Measurements from ENCODE around the gene RABGAP1L. TPM values are rescaled to one million over a fixed set of nuclear protein-coding genes. Genes with fewer than 3 reads are reported as not detected.
"Not testable (repeated sequence)": the region's sequence is repeated elsewhere in the genome, so short reads cannot be mapped to it uniquely, and the experiment has no call there.

Gene RABGAP1L
- polyA plus RNA-seq, 1 donor from 2014 or later, result 88.6 TPM

DNA sequence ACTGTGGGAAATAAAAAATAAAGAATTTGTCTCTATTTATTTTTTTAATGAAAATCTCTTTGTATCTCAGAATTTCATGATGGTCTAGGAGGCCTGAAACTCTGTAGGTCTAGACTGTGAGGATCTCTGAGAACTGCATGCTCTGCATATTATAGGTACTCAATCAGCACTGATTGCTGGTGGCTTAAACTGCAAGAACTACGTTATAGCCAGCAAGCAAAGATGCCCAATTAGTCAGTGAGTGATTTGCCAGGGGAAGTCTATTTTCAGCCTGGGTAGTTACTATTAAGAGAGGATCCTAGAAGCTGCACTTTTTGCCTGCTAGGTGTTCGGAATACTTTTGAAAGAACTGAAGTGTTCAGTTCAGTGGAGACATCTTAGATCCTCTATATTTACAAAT lies 375.9 kb downstream of the RABGAP1L start:
- Mint-ChIP-seq H3K27ac (no peak overlapping the region), H3K4me1 (peaks cover 0 to 3% (median 2%) of the 10 kb centered on the region in 3 donors), H3K36me3 (peaks cover 19% of the 10 kb centered on the region), H3K27me3 (no peaks in the 10 kb centered on the region), H3K9me3 (peaks cover 9 to 30% (median 11%) of the 10 kb centered on the region in 3 donors), H3K4me3 (no peak overlapping the region)

DNA sequence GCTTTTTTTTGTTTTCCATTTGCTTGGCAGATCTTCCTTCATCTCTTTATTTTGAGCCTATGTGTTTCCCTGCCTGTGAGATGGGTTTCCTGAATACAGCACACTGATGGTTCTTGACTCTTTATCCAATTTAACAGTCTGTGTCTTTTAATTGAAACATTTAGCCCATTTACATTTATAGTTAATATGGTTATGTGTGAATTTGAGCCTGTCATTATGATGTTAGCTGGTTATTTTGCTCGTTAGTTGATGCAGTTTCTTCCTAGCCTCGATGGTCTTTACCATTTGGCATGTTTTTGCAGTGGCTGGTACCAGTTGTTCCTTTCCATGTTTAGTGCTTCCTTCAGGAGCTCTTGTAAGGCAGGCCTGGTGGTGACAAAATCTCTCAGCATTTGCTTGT lies 384.1 kb downstream of the RABGAP1L start:
- H3K4me3 Mint-ChIP-seq, H3K27me3 Mint-ChIP-seq, H3K27ac Mint-ChIP-seq, H3K4me1 Mint-ChIP-seq: not testable (repeated sequence)
- Mint-ChIP-seq H3K36me3 (peaks cover 24% of the 10 kb centered on the region), H3K9me3 (peaks cover 13 to 20% (median 13%) of the 10 kb centered on the region in 3 donors)

DNA sequence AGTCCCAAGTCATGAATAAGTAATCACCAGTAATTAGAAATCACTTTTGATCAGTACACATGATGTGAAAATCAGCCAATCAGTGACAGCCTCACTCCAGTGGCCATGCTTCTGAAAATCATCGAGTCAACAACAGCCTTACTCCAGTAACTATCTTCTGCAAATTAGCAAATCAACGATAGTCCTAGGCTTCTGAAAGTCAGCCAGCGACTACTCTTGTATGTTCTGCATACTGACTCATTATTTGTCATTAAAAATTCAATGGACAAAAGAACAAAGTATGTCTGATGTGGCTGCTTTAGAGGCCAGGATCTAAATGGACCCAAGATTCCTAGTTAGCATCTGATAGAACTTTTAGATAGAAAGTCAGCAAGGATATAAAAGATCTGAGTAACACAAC lies 391.0 kb downstream of the RABGAP1L start:
- H3K36me3 Mint-ChIP-seq, result peaks cover 7% of the 10 kb centered on the region
- H3K4me3 Mint-ChIP-seq, result no peak overlapping the region
- peaks cover 2 to 13% (median 5%) of the 10 kb centered on the region in 3 donors for H3K4me1 Mint-ChIP-seq
- H3K27me3 Mint-ChIP-seq, result no peaks in the 10 kb centered on the region
- no peak overlapping the region for H3K27ac Mint-ChIP-seq
- peaks cover 3 to 7% (median 3%) of the 10 kb centered on the region in 3 donors for H3K9me3 Mint-ChIP-seq

DNA sequence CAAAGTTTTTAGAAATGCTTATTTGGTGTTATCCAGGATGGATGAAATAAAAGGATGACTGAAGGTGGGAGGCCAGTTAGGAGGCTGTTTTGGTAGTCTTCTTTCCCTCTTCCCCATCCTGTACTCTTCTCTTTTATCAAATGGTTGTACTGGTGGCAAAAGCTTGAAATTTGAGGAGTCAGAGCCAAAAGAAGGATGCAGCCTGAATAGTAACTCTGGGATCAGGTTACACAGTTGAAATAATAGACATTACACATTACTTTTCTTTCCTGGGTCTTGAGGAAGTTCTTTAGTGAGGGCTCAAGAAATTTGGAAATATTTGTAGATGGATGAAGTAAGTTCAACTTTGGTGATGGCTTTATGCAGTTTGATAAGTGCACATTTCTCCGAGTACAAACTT lies 397.1 kb downstream of the RABGAP1L start:
- peaks cover 3 to 13% (median 5%) of the 10 kb centered on the region in 3 donors for H3K9me3 Mint-ChIP-seq
- no peak overlapping the region for H3K27ac Mint-ChIP-seq
- H3K27me3 Mint-ChIP-seq, result no peaks in the 10 kb centered on the region
- no peak overlapping the region for H3K4me3 Mint-ChIP-seq
- peaks cover 16% of the 10 kb centered on the region for H3K36me3 Mint-ChIP-seq
- H3K4me1 Mint-ChIP-seq, result peaks cover 5 to 33% (median 9%) of the 10 kb centered on the region in 3 donors

GRCh38 chr1:174568551-174568950 lies 409.2 kb downstream of the RABGAP1L start:
- no peak overlapping the region for H3K27ac Mint-ChIP-seq

GRCh38 chr1:174569240-174569639 lies 409.9 kb downstream of the RABGAP1L start:
- H3K27ac Mint-ChIP-seq, result no peak overlapping the region
- H3K27me3 Mint-ChIP-seq, result no peaks in the 10 kb centered on the region
- H3K36me3 Mint-ChIP-seq, result peaks cover 5% of the 10 kb centered on the region
- peaks cover 5 to 7% (median 6%) of the 10 kb centered on the region in 3 donors for H3K9me3 Mint-ChIP-seq
- H3K4me1 Mint-ChIP-seq, result peaks cover 0 to 6% (median 0%) of the 10 kb centered on the region in 3 donors
- H3K4me3 Mint-ChIP-seq, result no peak overlapping the region

More at GRCh38 chr1:174568551-174568950, 409.2 kb downstream of the RABGAP1L start:
- Mint-ChIP-seq H3K36me3 (peaks cover 5% of the 10 kb centered on the region), H3K9me3 (peaks cover 5 to 7% (median 6%) of the 10 kb centered on the region in 3 donors), H3K27me3 (no peaks in the 10 kb centered on the region), H3K4me3 (peak overlapping the region in 1 of 4 donors; percentile 75), H3K4me1 (peaks cover 0 to 6% (median 0%) of the 10 kb centered on the region in 3 donors)

DNA sequence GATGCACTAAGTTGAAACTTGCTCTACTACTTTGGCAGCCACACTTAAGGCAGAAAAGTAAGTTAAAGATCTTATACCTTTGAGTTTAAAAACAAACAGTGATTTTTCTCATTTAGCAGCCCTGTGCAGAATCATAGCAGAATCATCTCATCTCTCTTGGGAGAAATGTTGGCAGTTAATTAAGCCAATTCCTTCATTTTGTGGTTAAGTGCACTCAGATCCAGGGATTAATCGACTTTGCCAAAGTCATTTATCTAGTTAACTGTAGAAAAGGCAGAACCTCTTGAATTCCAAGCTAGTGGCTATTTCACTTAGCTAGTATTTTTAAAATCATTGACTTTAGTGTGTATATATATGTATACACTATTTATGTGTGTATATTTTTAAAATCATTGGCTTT lies 413.5 kb downstream of the RABGAP1L start:
- peaks cover 8 to 12% (median 11%) of the 10 kb centered on the region in 3 donors for H3K9me3 Mint-ChIP-seq
- no peak overlapping the region for H3K4me3 Mint-ChIP-seq
- H3K27ac Mint-ChIP-seq, result no peak overlapping the region
- peaks cover 5% of the 10 kb centered on the region for H3K36me3 Mint-ChIP-seq
- peaks cover 0 to 5% (median 0%) of the 10 kb centered on the region in 3 donors for H3K4me1 Mint-ChIP-seq
- H3K27me3 Mint-ChIP-seq, result no peaks in the 10 kb centered on the region

DNA sequence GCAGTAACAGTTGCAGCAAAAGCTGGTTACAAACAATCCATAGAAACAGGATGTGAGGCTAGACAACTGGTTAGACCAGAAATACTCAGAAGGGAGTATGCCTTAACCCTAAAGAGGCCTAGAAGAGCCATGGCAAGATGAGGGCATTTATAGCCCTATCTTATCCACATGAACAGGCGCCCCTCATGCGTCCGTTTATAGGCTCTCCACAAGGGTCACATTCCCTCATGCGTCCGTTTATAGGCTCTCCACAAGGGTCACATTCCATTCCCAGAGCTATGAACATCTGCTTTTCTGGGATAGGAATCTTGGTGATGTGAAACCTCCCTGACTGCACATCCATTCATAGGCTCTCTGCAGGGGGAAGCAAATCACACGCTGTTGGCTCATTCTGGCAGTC lies 416.8 kb downstream of the RABGAP1L start:
- peak overlapping the region in 1 of 4 donors; percentile 39 for H3K4me3 Mint-ChIP-seq
- not testable (repeated sequence) for H3K27ac Mint-ChIP-seq, H3K36me3 Mint-ChIP-seq, H3K27me3 Mint-ChIP-seq, H3K4me1 Mint-ChIP-seq
- peaks cover 5 to 18% (median 11%) of the 10 kb centered on the region in 3 donors for H3K9me3 Mint-ChIP-seq

DNA sequence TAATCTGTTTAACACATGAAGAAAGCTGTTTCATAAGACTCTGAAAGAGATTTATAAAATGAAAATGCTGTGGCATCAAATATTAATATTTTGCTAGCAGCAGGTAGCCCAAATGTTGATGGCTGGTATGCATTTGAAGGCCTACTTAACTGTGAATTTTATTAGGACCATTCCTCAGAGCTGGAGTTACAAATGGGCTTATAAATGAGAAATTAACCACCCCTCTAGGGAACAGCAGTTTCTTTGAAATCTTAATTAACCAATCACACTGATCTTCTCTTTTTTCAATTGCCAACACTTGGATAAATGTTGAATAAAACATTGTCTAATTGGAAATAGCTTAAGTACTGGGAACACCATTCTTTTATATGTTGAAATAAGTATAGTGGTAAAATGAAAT lies 418.4 kb downstream of the RABGAP1L start:
- no peaks in the 10 kb centered on the region for H3K27me3 Mint-ChIP-seq
- no peak overlapping the region for H3K4me3 Mint-ChIP-seq
- peaks cover 7% of the 10 kb centered on the region for H3K36me3 Mint-ChIP-seq
- H3K4me1 Mint-ChIP-seq, result peaks cover 0 to 1% (median 0%) of the 10 kb centered on the region in 3 donors
- peaks cover 5 to 16% (median 7%) of the 10 kb centered on the region in 3 donors for H3K9me3 Mint-ChIP-seq
- H3K27ac Mint-ChIP-seq, result no peak overlapping the region

DNA sequence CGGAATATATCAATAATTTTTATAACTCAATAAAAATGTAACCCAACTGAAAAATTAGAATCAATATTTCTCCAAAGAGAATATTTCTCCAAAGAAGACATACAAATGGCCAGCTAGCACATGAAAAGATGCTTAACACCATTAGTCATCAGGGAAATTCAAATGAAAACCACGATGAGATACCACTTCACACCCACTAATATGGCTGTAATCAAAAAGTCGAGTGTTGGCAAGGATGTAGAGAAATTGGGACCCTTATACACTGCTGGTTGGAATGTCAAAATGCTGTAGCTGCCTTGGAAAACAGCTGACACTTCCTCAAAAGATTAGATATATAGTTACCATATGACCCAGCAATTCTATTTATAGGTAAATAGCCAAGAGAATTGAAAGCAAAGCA lies 421.5 kb downstream of the RABGAP1L start:
- H3K27me3 Mint-ChIP-seq, result no peaks in the 10 kb centered on the region
- H3K36me3 Mint-ChIP-seq, result peaks cover 13% of the 10 kb centered on the region
- no peak overlapping the region for H3K27ac Mint-ChIP-seq
- H3K4me1 Mint-ChIP-seq, result no peaks in the 10 kb centered on the region
- peaks cover 0 to 8% (median 4%) of the 10 kb centered on the region in 3 donors for H3K9me3 Mint-ChIP-seq
- H3K4me3 Mint-ChIP-seq, result no peak overlapping the region

GRCh38 chr1:174583316-174583715 lies 424.0 kb downstream of the RABGAP1L start:
- H3K27ac Mint-ChIP-seq, result no peak overlapping the region
- no peaks in the 10 kb centered on the region for H3K4me1 Mint-ChIP-seq
- H3K27me3 Mint-ChIP-seq, result no peaks in the 10 kb centered on the region
- H3K4me3 Mint-ChIP-seq, result no peak overlapping the region
- H3K36me3 Mint-ChIP-seq, result peaks cover 18% of the 10 kb centered on the region
- peaks cover 3 to 7% (median 4%) of the 10 kb centered on the region in 3 donors for H3K9me3 Mint-ChIP-seq

- H3K9me3 Mint-ChIP-seq, result peaks cover 3 to 9% (median 5%) of the 10 kb centered on the region in 3 donors
- H3K27ac Mint-ChIP-seq, result no peak overlapping the region
- H3K4me3 Mint-ChIP-seq, result no peak overlapping the region
- no peaks in the 10 kb centered on the region for H3K4me1 Mint-ChIP-seq
- H3K36me3 Mint-ChIP-seq, result peaks cover 16% of the 10 kb centered on the region
- H3K27me3 Mint-ChIP-seq, result no peaks in the 10 kb centered on the region
Measured at GRCh38 chr1:174584071-174584470, 424.8 kb downstream of the RABGAP1L start.

GRCh38 chr1:174588618-174589017 lies 429.3 kb downstream of the RABGAP1L start:
- not testable (repeated sequence) for H3K27ac Mint-ChIP-seq, H3K4me1 Mint-ChIP-seq, H3K27me3 Mint-ChIP-seq, H3K9me3 Mint-ChIP-seq, H3K4me3 Mint-ChIP-seq
- H3K36me3 Mint-ChIP-seq, result peaks cover 11% of the 10 kb centered on the region

- peaks cover 0 to 11% (median 4%) of the 10 kb centered on the region in 3 donors for H3K4me1 Mint-ChIP-seq
- H3K27ac Mint-ChIP-seq, result peak overlapping the region in 1 of 3 donors; percentile 62
- H3K4me3 Mint-ChIP-seq, result no peak overlapping the region
- peaks cover 31% of the 10 kb centered on the region for H3K36me3 Mint-ChIP-seq
- no peaks in the 10 kb centered on the region for H3K9me3 Mint-ChIP-seq
- H3K27me3 Mint-ChIP-seq, result no peaks in the 10 kb centered on the region
Measured at GRCh38 chr1:174605198-174605597, 445.9 kb downstream of the RABGAP1L start.

DNA sequence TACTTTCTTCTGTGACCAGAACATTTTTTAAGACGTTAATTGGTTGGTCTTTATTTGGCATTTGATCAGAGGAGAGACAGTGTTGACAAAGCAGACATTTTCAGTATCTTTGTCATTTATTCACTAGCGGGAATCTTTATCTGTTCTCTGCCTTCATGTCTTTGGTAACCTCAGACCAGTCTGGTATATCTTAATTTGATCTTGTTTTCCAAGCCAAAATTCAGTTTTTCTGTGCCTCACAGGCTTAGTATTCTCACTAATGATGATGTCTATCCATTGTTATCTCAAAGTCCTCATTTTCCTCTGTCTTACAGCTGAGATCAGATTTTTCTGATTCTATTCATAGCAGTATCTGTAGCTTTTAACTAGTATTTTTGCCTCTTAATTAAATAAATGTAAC lies 447.2 kb downstream of the RABGAP1L start:
- H3K4me1 Mint-ChIP-seq, result peaks cover 0 to 11% (median 4%) of the 10 kb centered on the region in 3 donors
- H3K36me3 Mint-ChIP-seq, result peaks cover 22% of the 10 kb centered on the region
- no peak overlapping the region for H3K4me3 Mint-ChIP-seq
- H3K27ac Mint-ChIP-seq, result no peak overlapping the region
- no peaks in the 10 kb centered on the region for H3K27me3 Mint-ChIP-seq
- no peaks in the 10 kb centered on the region for H3K9me3 Mint-ChIP-seq

DNA sequence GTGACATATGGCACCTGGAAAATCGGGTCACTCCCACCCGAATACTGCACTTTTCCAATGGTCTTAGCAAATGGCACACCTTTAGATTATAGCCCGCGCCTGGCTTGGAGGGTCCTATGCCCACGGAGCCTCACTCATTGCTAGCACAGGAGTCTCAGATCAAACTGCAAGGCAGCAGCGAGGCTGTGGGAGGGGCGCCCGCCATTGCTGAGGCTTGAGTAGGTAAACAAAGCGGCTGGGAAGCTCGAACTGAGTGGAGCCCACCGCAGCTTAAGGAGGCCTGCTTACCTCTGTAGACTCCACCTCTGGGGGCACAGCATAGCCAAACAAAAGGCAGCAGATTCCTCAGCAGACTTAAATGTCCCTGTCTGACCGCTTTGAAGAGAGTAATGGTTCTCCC lies 458.6 kb downstream of the RABGAP1L start:
- H3K27ac Mint-ChIP-seq, H3K27me3 Mint-ChIP-seq: not testable (repeated sequence)

More for the DNA sequence above, 458.6 kb downstream of the RABGAP1L start:
- peaks cover 21% of the 10 kb centered on the region for H3K36me3 Mint-ChIP-seq
- H3K9me3 Mint-ChIP-seq, H3K4me3 Mint-ChIP-seq, H3K4me1 Mint-ChIP-seq: not testable (repeated sequence)

Measured in IgD-negative memory B cell (primary cell).